HG03457 (cell line): ENCODE measurements around the gene ARSG.
"Not testable (repeated sequence)": the region's sequence is repeated elsewhere in the genome, so short reads cannot be mapped to it uniquely, and the experiment has no call there.

Experiments used
- ATAC-seq: cut with Tn5 transposase; IDR thresholded peaks from one replicate; pipeline ENCODE4 v1.9.1; 2021; ENCODE audit warnings: moderate number of reproducible peaks; ENCODE audit not compliant: unreplicated experiment

ARSG gene

DNA sequence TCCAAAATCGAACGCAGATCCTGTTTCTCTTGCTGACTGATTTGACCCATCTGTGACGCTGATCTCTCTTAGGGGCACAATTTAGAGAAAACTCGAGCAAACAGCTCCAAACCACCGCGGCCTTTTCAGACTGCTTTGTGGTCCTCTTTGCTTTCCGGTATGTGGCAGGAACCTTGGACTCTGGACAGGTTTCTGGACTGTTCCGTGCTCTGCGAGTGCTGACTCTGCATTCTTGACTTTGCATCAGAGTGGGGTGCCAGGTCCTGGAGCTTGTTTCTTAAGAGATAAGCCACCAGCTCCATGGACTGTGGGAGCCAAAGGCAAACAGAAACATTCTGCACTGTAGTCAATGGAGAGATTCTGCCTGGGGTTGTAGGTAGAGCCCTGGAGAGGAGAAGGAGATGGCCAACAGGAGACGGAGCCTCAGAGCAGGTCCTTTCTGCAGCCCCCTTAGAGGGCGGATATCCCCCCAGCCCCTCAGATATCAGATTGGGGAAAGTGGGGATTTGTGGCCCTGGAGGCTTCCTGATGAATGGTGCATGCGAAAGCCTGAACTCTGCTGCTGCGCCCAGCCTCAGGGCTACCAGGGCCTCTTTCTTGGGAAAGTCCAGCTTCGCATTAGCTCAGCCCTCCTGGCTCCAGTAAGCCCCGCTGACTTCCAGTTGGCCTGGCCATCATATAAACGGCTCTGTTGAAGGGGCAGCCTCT lies 100.4 kb downstream of the ARSG start:
- ATAC-seq: no peak

DNA sequence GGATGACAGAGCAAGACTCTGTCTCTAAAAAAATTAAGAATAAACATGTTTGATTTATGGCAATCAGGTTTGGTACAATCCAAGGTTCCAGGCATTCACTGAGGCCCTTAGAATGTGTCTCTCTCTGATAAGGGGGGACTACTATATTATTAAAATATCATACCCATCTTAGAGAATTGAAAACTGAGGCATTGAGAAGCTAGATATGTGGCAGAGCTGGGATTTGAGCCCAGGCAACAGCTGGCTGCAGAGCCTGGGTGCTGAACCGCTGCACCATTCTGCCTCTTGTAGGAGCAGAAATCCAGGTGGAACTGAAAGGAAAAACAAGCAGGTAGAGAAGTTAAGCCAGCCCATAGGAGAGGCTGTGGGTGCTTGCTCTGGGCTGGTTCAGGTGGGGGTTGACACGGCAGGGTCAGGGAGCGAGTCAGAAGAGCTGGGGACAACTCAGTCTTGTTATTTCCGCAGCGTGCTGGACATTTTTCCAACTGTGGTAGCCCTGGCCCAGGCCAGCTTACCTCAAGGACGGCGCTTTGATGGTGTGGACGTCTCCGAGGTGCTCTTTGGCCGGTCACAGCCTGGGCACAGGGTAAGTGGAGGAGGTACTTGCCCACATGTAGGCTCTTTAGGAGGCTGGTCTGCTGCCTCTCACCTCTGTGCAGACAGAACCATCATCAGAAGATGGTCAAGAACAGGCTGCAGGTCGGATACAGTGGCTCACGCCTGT lies 103.5 kb downstream of the ARSG start:
- ATAC-seq: no peak

DNA sequence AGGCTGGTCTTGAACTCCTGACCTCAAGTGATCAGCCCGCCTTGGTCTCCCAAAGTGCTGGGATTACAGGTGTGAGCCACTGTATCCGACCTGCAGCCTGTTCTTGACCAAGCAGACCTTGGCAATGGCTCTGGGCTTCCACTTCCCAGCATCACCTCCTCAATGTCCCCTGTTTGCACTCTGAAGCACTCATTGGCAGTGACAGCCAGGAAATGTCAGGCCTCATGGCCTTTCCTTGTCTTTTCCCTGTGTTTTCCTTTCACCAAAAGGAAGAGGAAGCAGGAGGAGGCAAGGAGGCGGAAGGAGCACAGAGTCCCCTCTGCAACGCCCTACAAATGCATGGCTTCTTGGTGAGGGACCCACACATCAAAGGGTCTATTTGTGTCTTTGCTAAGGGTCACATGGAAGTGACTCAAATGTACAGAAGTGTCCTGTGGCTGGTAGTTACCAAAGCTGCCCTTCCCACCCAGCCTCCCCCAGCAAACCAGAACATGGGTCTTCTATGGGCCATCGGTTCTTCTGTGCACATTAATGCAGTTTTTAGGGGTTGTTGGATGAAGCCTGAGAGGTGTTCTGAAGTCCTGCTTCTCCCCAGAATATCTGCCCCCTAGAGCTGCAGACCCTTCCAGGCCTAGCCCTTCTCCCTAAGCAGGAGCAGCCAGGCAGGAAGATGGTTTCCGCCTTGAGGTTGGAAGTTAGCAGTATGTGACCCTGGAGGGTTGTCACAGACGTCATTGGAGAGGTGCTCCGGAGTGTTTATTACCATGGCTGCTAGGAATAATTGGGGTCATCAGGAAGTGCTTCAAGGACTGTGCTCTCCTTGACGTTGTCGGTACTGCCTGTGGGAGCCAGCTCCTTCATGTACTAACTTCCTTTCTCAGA lies 105.2 kb downstream of the ARSG start:
- ATAC-seq: no peak

DNA sequence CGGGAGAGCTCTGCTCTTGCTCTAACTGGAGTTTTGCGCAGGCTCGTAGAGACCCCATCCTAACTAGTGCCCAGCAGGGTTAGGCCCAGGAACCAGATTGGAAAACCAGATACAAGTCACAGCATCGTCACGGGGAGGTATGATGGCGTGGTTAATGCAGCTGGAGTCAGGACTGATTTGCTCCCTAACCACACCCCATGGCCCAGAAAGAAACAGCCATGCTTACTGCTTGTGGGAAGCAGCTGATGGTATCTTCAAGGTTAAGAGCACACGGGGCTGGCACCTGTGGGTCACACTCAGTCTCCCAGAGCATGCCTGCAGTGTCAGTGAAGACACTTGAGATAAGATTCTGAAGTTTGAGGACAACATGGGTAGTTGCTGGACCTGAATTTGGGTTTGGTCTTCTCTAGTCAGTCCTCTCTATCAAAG lies 105.8 kb downstream of the ARSG start:
- ATAC-seq: no peak

DNA sequence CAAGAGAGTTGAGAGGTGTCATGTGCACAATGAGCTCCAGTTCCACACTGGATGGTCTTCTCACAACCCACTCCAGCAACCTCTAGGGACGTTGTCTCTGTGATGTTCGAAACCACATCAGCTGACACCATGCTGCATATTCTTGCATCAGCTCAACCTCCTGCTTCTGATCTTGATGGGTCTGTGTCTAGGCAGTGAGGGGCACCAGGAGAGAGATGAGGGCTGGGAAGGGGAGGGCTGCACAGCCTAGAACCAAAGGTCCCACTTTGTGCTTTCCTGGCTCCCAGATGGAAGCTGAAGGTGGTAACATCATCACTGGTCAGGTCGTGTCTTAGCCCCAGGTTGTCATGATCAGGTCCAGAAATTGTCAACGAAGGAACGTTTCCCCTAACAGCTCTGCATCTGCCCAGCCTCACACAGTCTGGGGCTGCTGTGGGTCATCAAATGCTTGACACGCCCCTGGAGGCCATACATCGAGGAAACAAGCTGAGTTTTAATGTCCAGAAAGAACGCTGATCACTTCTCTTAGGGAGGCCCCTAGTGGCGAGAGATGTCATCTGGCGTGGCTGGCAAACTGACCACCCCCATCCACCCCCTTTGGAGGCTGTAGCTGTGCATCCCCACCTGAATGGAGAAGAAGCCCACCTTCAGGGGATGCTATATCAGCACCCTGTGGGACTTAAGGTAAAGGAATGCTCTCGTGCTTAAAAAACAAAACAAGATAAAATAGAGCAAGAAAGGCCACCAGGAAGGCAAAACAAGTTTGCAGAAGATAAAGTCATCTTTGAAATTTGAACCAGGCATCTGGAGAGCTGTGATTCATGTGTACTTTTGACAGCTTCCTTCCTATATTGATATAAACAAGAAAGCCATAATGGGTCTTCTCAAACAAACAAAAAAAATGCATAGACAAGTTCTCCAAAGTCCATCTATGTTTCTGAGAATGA lies 107.7 kb downstream of the ARSG start:
- ATAC-seq: peak; percentile 54

DNA sequence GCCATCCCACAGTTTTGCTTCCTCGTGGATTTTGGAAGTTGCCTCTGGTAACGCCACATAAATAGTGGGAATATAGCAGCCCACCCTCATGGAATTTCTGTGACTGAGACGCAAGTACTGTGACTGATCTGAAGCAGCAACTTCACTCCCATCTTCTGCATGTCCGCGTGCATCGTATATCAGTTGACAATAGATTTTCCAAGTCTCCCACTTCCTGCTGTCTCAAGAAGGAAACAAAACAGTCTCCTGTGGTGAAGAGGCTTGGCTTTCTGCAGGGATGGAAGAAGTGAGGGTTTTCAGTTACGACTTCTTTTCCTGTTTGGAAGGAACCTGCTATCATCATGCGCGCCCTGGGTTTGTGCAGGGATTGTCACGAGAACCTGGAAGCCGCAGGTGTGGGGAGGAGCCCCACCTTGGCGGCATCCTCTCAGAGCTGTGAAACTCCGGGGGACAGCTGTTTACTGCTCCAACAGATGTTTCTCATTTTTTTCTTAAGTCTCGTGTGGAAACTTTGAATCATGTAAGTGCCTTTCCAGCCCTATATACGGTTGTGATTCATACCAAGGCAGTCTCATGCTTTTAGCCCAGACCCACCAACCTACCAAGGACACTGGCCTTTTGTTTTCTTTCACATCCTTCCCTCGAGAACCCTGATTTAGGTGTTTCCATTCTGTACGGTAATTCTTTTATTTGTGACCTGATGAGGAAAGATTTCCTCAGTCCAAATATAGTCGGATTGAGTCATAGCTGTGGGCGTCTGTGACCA lies 108.5 kb downstream of the ARSG start:
- no peak for ATAC-seq

DNA sequence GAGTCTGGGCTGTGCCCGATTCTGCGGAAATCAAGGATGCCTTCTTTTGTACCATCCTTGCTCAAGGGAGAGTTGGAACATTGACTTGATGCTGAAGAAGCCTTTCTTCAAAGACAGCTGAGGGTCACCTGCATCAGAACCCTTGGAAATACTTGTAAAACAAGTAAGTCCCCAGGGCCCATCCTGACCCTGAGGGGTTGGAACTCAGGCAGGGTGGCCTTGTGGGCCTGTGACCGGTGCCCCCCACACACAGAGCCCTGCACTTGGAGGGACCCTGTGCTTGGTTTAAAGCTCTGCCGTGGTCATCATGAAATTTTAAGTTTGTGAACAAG lies 109.1 kb downstream of the ARSG start:
- ATAC-seq: no peak

DNA sequence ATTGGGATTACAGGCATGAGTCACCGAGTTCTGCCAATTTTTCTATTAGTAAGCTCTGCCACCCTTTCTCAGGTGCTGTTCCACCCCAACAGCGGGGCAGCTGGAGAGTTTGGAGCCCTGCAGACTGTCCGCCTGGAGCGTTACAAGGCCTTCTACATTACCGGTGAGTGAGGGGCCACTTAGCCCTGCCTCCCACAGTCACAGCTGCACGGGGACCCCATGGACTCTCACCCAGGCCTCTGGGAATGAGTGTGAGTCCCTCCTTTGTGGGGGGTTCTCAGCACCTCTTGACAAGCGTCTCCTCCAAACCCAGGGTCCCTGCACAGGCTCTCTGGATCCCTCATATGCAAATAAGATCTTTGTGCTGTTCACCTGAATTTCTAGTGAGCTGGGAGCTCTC lies 110.0 kb downstream of the ARSG start:
- no peak for ATAC-seq

DNA sequence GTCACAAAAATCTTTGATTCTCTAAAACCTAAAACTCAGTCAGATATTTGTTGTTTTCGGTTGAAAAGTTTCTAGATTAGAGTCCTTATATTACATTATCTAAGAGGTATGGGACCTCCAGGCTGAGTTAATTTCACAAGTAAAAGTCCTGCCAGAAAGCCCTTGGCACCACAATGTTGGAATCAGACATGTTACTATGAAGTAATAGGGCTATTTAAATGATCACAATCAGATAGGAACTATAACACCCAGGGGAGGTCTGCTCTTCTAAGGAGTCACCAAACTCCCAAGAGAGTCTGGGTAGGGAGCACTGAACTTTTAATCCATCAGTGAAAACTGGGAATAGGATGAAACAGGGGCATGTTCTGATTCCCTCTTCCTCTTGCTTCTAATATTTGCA lies 111.8 kb downstream of the ARSG start:
- no peak for ATAC-seq

DNA sequence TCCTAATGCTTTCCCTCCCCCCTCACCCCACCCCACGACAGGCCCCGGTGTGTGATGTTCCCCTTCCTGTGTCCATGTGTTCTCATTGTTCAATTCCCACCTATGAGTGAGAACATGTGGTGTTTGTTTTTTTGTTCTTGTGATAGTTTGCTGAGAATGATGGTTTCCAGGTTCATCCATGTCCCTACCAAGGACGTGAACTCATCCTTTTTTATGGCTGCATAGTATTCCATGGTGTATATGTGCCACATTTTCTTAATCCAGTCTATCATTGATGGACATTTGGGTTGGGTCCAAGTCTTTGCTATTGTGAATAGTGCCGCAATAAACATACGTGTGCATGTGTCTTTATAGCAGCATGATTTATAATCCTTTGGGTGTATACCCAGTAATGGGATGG lies 112.5 kb downstream of the ARSG start:
- ATAC-seq: not testable (repeated sequence)

DNA sequence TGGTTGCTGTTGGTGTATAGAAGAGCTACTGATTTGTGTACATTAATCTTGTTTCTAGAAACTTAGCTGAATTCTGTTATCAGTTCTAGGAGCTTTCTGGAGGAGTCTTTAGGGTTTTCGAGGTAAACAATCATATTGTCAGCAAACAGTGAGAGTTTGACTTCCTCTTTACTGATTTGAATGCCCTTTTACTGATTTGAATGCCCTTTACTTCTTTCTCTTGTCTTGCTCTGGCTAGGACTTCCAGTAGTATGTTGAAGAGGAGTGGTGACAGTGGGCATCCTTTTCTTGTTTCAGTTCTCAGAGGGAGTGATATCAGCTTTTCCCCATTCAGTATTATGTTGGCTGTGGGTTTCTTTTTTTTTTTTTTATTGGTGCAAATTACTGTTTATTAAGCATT lies 116.4 kb downstream of the ARSG start:
- not testable (repeated sequence) for ATAC-seq

DNA sequence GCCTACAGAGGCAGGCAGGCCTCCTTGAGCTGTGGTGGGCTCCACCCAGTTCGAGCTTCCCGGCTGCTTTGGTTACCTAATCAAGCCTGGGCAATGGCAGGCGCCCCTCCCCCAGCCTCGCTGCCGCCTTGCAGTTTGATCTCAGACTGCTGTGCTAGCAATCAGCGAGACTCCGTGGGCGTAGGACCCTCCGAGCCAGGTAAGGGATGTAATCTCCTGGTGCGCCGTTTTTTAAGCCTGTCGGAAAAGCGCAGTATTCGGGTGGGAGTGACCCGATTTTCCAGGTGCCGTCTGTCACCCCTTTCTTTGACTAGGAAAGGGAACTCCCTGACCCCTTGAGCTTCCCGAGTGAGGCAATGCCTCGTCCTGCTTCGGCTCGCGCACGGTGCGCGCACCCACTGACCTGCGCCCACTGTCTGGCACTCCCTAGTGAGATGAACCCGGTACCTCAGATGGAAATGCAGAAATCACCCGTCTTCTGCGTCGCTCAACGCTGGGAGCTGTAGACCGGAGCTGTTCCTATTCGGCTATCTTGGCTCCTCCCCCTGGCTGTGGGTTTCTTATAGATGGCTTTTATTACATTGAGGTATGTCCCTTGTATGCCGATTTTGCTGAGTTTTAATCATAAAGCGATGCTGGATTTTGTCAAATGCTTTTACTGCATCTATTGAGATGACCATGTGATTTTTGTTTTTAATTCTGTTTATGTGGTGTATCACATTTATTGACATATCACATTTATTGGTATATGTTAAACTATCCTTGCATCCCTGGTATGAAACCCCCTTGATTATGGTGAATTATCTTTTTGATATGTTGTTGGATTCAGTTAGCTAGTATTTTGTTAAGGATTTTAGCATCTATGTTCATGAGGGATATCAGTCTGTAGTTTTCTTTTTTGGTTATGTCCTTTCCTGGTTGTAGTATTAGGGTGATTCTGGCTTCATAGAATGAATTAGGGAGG lies 122.6 kb downstream of the ARSG start:
- not testable (repeated sequence) for ATAC-seq

DNA sequence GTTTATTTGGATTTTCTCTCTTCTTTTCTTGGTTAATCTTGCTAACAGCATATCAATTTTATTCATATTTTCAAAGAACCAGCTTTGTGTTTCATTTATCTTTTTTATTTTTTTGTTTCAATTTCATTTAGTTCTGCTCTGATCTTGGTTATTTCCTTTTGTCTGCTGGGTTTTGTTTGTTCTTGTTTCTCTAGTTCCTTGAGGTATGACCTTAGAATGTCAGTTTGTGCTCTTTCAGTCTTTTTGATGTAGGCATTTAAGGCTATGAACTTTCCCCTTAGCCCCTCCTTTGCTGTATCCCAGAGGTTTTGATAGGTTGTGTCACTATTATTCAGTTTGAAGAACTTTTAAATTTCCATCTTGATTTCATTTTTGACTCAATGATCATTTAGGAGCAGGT lies 123.6 kb downstream of the ARSG start:
- ATAC-seq: not testable (repeated sequence)

DNA sequence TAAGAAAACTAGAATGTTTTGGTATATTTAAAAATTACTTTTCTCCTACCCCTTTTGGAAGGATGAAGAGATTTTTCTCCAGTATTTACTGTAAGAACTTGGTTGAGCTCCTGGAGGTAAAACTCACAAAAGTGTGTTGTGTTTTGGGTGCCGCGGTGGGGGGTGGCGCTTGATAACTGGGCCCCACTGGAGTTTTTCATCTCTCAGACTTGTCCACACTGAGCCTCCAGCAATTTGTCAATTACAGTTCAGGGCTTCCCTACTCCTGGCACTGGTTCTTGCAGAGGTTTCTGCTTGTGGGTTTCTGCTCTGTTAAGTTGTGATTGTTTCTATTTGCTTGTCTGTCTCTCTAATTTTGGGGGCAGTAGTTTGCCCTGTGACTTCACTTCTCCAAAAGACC lies 126.0 kb downstream of the ARSG start:
- ATAC-seq: no peak

DNA sequence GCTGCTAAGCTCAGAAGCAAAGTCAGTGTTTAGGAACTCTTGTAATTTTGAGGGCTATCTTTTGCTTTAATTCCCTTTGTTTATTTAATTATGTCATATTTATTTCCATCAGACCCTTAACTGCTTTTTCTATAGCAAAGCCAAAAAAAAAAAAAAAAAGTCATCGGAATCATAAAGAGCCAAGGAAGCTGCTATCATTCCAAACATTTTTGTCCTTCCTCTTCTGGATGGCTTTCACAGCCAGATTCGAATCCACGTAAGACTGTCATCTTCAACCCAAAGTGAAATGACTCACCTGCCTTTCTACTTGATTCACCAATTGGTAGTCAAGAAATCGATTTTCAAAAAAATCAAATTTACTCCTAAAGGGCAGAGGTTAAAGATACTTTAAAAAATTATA lies 127.6 kb downstream of the ARSG start:
- ATAC-seq: no peak

DNA sequence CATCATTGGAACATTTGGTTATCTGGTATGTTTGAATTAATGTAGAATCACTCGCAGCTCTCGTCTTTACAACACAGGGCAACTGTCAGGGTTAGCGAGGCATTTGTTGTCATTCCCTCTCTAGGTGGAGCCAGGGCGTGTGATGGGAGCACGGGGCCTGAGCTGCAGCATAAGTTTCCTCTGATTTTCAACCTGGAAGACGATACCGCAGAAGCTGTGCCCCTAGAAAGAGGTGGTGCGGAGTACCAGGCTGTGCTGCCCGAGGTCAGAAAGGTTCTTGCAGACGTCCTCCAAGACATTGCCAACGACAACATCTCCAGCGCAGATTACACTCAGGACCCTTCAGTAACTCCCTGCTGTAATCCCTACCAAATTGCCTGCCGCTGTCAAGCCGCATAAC lies 128.8 kb downstream of the ARSG start:
- ATAC-seq: no peak

DNA sequence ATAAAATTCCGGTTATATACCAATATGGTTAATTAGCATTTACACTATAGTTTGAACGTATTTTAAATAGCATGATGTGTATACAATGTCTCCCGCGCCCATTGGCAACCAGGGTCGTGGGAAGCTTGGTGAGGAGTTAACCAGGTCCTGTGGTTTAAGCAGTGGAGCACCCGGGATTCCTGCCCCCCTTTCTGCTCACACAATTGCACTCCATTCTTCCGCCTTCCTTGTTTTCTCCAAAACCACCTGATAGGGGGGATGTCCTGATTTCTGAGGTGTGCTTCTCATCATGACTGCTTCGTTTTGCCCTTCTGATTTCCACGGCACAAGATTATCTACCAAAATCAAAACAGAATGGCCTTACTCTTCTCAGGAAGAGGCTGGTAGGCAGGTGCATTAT lies 130.2 kb downstream of the ARSG start:
- ATAC-seq: no peak

DNA sequence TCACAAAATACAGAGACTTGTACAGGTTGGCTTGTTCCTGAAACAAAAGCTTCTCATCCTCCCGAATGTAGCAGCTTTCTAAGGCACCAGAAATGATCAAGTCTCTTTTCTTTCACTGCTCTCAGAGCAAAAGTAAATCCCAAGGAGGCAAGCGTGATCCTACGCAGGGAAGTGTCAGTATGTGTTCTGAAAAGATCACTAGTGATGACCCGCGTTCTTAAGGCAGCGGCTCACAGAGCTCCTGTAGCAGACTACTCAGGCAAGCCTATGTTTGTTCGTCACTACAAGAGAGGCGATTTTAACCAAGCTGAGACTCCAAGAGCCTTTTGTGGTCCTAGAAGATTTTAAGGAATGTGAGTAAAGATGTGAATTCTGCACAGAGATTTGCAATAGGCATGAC lies 131.5 kb downstream of the ARSG start:
- no peak for ATAC-seq

DNA sequence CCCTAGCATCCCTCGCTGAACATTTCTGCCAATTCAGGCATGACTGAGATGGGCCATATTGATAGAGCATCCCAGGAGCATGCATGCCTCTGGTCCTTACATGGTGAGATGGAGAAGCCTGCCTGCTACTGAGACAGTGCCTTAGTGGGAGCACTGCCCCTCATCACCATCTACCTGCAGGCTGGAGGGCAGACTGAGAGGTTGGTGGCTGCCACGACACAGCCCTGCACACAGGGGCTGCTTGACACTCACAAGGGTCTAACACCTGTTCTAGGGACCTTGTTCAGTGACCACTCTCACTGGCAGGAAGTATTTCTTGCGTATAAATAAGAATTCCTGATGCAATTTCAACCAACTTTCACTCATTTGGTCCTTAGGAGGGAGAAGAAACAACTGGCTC lies 132.0 kb downstream of the ARSG start:
- ATAC-seq: no peak
